MM.1S (cell line): ENCODE data around the gene BCDIN3D.

Source experiments
- DNase-seq: peaks from one replicate; pipeline ENCODE4 v3.0.0-alpha.2; 2015
- H2AFZ ChIP-seq: fragments of 300-600 bp; sonication (generic); 2 replicates; pipeline ENCODE4 v1.6.0; 2016; ENCODE audit warnings: antibody characterized with exemption, low read length
- H3F3A ChIP-seq: fragments of 300-600 bp; sonication (generic); 2 replicates; pipeline ENCODE4 v1.6.1; 2016; ENCODE audit warnings: mild to moderate bottlenecking, antibody characterized with exemption, low read length, moderate library complexity, mixed read lengths; ENCODE audit not compliant: insufficient read depth
- H3K27ac ChIP-seq: fragments of 300-600 bp; sonication (generic); 2 replicates; pipeline ENCODE4 v1.5.1; 2016; ENCODE audit warnings: mild to moderate bottlenecking, low read length
- H3K27me3 ChIP-seq: fragments of 300-600 bp; sonication (generic); replicated peaks from 2 replicates; pipeline ENCODE4 v1.6.0; 2016; ENCODE audit warnings: low read length; ENCODE audit not compliant: insufficient read depth
- H3K36me3 ChIP-seq: fragments of 300-600 bp; sonication (generic); replicated peaks from 2 replicates; pipeline ENCODE4 v1.6.1; 2016; ENCODE audit warnings: mild to moderate bottlenecking, low read length, mixed read lengths; ENCODE audit not compliant: insufficient read depth
- H3K4me1 ChIP-seq: fragments of 300-600 bp; sonication (generic); 2 replicates; pipeline ENCODE4 v1.6.1; 2016; ENCODE audit warnings: low read length, mixed read lengths
- H3K4me2 ChIP-seq: fragments of 300-600 bp; sonication (generic); 2 replicates; pipeline ENCODE4 v1.6.0; 2016; ENCODE audit warnings: low read depth, low read length
- H3K4me3 ChIP-seq: fragments of 300-600 bp; sonication (generic); 2 replicates; pipeline ENCODE4 v1.5.1; 2016; ENCODE audit warnings: low read length, mixed read lengths
- H3K79me2 ChIP-seq: fragments of 300-600 bp; sonication (generic); 2 replicates; pipeline ENCODE4 v1.6.1; 2016; ENCODE audit warnings: mixed run types, low read length, mixed read lengths
- H3K9ac ChIP-seq: fragments of 300-600 bp; sonication (generic); 2 replicates; pipeline ENCODE4 v1.6.1; 2016; ENCODE audit warnings: low read length, mixed read lengths
- H3K9me2 ChIP-seq: fragments of 300-600 bp; sonication (generic); replicated peaks from 2 replicates; pipeline ENCODE4 v1.6.1; 2016; ENCODE audit warnings: mild to moderate bottlenecking, low read length, mixed read lengths; ENCODE audit not compliant: insufficient read depth
- H3K9me3 ChIP-seq: fragments of 300-600 bp; sonication (generic); replicated peaks from 2 replicates; pipeline ENCODE4 v1.6.1; 2016; ENCODE audit warnings: mild to moderate bottlenecking, low read length, mixed read lengths; ENCODE audit not compliant: insufficient read depth
- H4K20me1 ChIP-seq: fragments of 300-600 bp; sonication (generic); 2 replicates; pipeline ENCODE4 v1.6.1; 2016; ENCODE audit warnings: mild to moderate bottlenecking, low read length, moderate library complexity, mixed read lengths; ENCODE audit not compliant: insufficient read depth
- EZH2 ChIP-seq: fragments of 300-600 bp; sonication (generic); optimal IDR thresholded peaks from 2 replicates; pipeline ENCODE3; 2017; ENCODE audit warnings: low read depth, mild to moderate bottlenecking, antibody characterized with exemption, low read length, mixed read lengths
- EZH2phosphoT487 ChIP-seq: fragments of 300-600 bp; sonication (generic); IDR thresholded peaks from 2 replicates; pipeline ENCODE4 v1.6.1; 2018; ENCODE audit warnings: antibody characterized with exemption, low read length
- TF ChIP-seq, protein P1 (sequence below): fragments of 300-600 bp; sonication (generic); IDR thresholded peaks from 2 replicates; pipeline ENCODE4 v1.5.1; 2016; ENCODE audit warnings: antibody characterized with exemption, low read length, mixed read lengths

Gene BCDIN3D

GRCh38 chr12:49867570-49868341, 24.9 kb upstream of the BCDIN3D start:
- H3K27ac ChIP-seq: no peak overlapping the region
- no peaks in the 10 kb centered on the region for H3K36me3 ChIP-seq
- no peaks in the 10 kb centered on the region for H4K20me1 ChIP-seq
- no peak overlapping the region for H3K4me3 ChIP-seq
- no peaks in the 10 kb centered on the region for H3K4me1 ChIP-seq
- no peaks in the 10 kb centered on the region; the same call in 1 of the 2 replicates for H3K27me3 ChIP-seq
- H2AFZ ChIP-seq: no peak overlapping the region
- H3F3A ChIP-seq: no peaks in the 10 kb centered on the region
- H3K79me2 ChIP-seq: no peaks in the 10 kb centered on the region
- H3K9me3 ChIP-seq: no peaks in the 10 kb centered on the region
- no peaks in the 10 kb centered on the region for H3K9me2 ChIP-seq
- no peak overlapping the region for H3K9ac ChIP-seq
- TF ChIP-seq, protein P1, sequence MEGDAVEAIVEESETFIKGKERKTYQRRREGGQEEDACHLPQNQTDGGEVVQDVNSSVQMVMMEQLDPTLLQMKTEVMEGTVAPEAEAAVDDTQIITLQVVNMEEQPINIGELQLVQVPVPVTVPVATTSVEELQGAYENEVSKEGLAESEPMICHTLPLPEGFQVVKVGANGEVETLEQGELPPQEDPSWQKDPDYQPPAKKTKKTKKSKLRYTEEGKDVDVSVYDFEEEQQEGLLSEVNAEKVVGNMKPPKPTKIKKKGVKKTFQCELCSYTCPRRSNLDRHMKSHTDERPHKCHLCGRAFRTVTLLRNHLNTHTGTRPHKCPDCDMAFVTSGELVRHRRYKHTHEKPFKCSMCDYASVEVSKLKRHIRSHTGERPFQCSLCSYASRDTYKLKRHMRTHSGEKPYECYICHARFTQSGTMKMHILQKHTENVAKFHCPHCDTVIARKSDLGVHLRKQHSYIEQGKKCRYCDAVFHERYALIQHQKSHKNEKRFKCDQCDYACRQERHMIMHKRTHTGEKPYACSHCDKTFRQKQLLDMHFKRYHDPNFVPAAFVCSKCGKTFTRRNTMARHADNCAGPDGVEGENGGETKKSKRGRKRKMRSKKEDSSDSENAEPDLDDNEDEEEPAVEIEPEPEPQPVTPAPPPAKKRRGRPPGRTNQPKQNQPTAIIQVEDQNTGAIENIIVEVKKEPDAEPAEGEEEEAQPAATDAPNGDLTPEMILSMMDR: no peak
- TF ChIP-seq EZH2 (no peak), EZH2phosphoT487 (no peak)
- no peak for DNase-seq
- no peak overlapping the region for H3K4me2 ChIP-seq

DNA sequence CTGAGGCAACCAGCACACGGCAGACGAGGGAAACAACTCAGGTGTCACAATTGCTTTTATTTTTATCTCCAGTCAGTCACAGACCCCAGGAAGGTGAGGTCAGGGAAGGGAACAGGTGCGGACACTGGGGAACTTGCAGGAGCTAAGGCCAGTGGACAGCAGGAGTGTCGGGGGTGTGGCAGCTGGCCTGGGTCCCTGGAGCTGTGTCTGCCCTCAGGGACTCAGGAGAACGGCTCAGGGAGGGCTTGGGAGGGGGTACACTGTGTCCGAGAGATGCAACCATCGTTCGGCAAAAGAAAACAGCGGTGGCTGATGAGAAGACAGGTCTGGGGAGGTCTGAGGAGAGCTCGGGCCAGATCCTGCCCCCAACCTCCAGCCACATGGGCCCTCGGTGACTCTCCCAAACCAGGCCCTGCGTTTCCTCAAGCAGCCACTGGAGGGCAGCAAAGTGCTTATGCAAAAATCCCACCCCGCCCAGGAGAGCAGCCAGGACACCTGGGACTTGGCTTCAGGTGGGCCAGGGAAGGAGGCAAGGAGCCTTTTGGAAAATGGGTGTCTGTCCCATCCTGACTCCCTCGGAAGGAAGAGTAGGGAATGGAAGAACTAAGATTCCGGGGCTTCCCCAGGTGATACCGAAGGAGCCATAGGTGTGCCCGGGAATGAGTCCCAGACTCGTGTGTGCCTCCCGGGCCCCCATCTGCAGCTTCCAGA, 24.1 kb upstream of the BCDIN3D start:
- Histone ChIP-seq H3K4me2 (no peak overlapping the region), H3K4me3 (no peak overlapping the region), H3K9me2 (no peaks in the 10 kb centered on the region), H3F3A (no peaks in the 10 kb centered on the region), H3K9me3 (no peaks in the 10 kb centered on the region), H4K20me1 (no peaks in the 10 kb centered on the region), H3K27ac (no peak overlapping the region), H3K36me3 (no peaks in the 10 kb centered on the region), H3K4me1 (no peaks in the 10 kb centered on the region), H3K27me3 (no peaks in the 10 kb centered on the region; the same call in 1 of the 2 replicates), H3K79me2 (no peaks in the 10 kb centered on the region), H3K9ac (no peak overlapping the region), H2AFZ (peak overlapping the region; percentile 65)
- DNase-seq: peak; percentile 58
- TF ChIP-seq, protein P1: peak; percentile 97
- no peak for TF ChIP-seq EZH2phosphoT487

DNA sequence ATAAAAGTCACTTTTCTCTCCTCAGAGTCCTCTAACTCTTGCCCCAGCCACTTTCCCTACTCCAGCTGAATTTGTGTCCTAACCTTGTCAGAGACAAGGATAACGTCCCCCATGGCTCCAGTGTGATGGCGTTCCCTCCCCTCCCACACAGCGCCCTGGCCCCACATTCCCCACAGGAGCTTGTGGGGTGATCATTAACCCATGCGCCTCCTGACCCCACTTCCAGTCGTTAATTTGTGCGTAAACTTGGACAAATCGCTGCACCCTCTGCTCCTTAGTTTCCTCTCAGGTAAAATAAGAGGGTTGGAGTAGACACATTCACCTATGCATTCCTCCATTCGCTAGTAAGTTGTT, 22.9 kb upstream of the BCDIN3D start:
- no peaks in the 10 kb centered on the region for H3F3A ChIP-seq
- no peak overlapping the region for H3K4me3 ChIP-seq
- no peaks in the 10 kb centered on the region for H3K4me1 ChIP-seq
- no peaks in the 10 kb centered on the region for H3K36me3 ChIP-seq
- H3K27ac ChIP-seq: no peak overlapping the region
- H3K27me3 ChIP-seq: no peaks in the 10 kb centered on the region; the same call in 1 of the 2 replicates
- H3K4me2 ChIP-seq: no peak overlapping the region
- DNase-seq: no peak
- no peaks in the 10 kb centered on the region for H3K9me2 ChIP-seq
- no peak overlapping the region for H2AFZ ChIP-seq
- no peaks in the 10 kb centered on the region for H3K79me2 ChIP-seq
- TF ChIP-seq EZH2: no peak
- TF ChIP-seq, protein P1: no peak
- TF ChIP-seq EZH2phosphoT487: no peak
- H3K9ac ChIP-seq: no peak overlapping the region
- H3K9me3 ChIP-seq: no peaks in the 10 kb centered on the region
- no peaks in the 10 kb centered on the region for H4K20me1 ChIP-seq
